GM18519 (cell line): Measurements from ENCODE around the gene TADA3.

Source experiments
- ATAC-seq: cut with Tn5 transposase; IDR thresholded peaks from one replicate; pipeline ENCODE4 v1.9.1; 2021; ENCODE audit warnings: mild to moderate bottlenecking, moderate library complexity; ENCODE audit not compliant: unreplicated experiment, low FRiP score

TADA3 gene

GRCh38 chr3:9792405-9793160 lies at the start of gene TADA3, which contains the start of gene ARPC4:
Gene TADA3, minus strand, starts transcription at chr3:9792473. Its CDS starts 1,007 bp downstream, at chr3:9791466.
Gene ARPC4, plus strand, starts transcription at chr3:9793082. Its CDS starts 40 bp downstream, at chr3:9793122.
- ATAC-seq = peak; percentile 62

- no peak for ATAC-seq
These were observed 48.7 kb upstream of the TADA3 start for GRCh38 chr3:9841015-9841414.

- ATAC-seq = no peak
These were observed 46.6 kb upstream of the TADA3 start for GRCh38 chr3:9838856-9839255.

- no peak for ATAC-seq
These were observed 45.7 kb upstream of the TADA3 start for GRCh38 chr3:9837701-9838582.

GRCh38 chr3:9834520-9835380 lies 42.5 kb upstream of the TADA3 start:
- no peak for ATAC-seq

GRCh38 chr3:9833078-9833477 lies 40.8 kb upstream of the TADA3 start:
- ATAC-seq = no peak

GRCh38 chr3:9831253-9831652 lies 39.0 kb upstream of the TADA3 start:
- ATAC-seq = no peak

- no peak for ATAC-seq
These were observed 36.8 kb upstream of the TADA3 start for GRCh38 chr3:9828801-9829755.

- ATAC-seq = no peak
These were observed 34.7 kb upstream of the TADA3 start for GRCh38 chr3:9826815-9827573.

GRCh38 chr3:9825451-9826040 lies 33.3 kb upstream of the TADA3 start:
- ATAC-seq = no peak

GRCh38 chr3:9820946-9821345 lies 28.7 kb upstream of the TADA3 start:
- no peak for ATAC-seq

- ATAC-seq = no peak
These were observed 28.3 kb upstream of the TADA3 start for GRCh38 chr3:9820543-9820942.

GRCh38 chr3:9818666-9819335 lies 26.5 kb upstream of the TADA3 start:
- no peak for ATAC-seq

GRCh38 chr3:9817436-9817835 lies 25.2 kb upstream of the TADA3 start:
- no peak for ATAC-seq

- ATAC-seq = no peak
These were observed 23.7 kb upstream of the TADA3 start for GRCh38 chr3:9815986-9816385.

GRCh38 chr3:9812870-9813483 lies 20.7 kb upstream of the TADA3 start:
- no peak for ATAC-seq

- ATAC-seq = no peak
These were observed 18.6 kb upstream of the TADA3 start for GRCh38 chr3:9810846-9811245.

- ATAC-seq = no peak
These were observed 18.1 kb upstream of the TADA3 start for GRCh38 chr3:9810433-9810770.
